Duodenal mucosa (tissue), 2 donors: ENCODE results near the gene RNF146.
A peak's percentile ranks its signal among the peaks of the same experiment; 100 is the strongest.

ENCODE experiments used
- H3K27ac ChIP-seq: one replicate; pipeline ENCODE4 v1.7.0; 2013; ENCODE audit warnings: low read depth, low read length
- H3K27me3 ChIP-seq, 2 donors: one replicate each; pipeline ENCODE4 v1.7.0; 2013; ENCODE audit warnings: low read length in 2 of 2, control low read depth in 1 of 2; ENCODE audit not compliant: insufficient read depth in 2 of 2, control insufficient read depth in 1 of 2
- H3K36me3 ChIP-seq, 2 donors: one replicate each; pipeline ENCODE4 v1.7.0; 2013; ENCODE audit warnings: low read length in 2 of 2, control low read depth in 1 of 2; ENCODE audit not compliant: insufficient read depth in 2 of 2, control insufficient read depth in 1 of 2
- H3K4me1 ChIP-seq, 2 donors: one replicate each; pipeline ENCODE4 v1.7.0; 2013; ENCODE audit warnings: low read length in 2 of 2, control low read depth in 1 of 2; ENCODE audit not compliant: insufficient read depth in 2 of 2, control insufficient read depth in 1 of 2
- H3K4me3 ChIP-seq, 2 donors: one replicate each; pipeline ENCODE4 v1.7.0; 2013; ENCODE audit warnings: low read length in 2 of 2, low read depth in 1 of 2
- H3K9ac ChIP-seq, 2 donors: one replicate each; pipeline ENCODE4 v1.7.0; 2013; ENCODE audit warnings: low read length in 2 of 2, low read depth in 1 of 2
- H3K9me3 ChIP-seq, 2 donors: one replicate each; pipeline ENCODE4 v1.7.0; 2013; ENCODE audit warnings: low read length in 2 of 2, control low read depth in 1 of 2; ENCODE audit not compliant: control insufficient read depth in 1 of 2

The RNF146 gene

GRCh38 chr6:127262896-127263295 is 3.8 kb upstream of the RNF146 start:
- Histone ChIP-seq H3K27me3 (no peaks in the 10 kb centered on the region), H3K4me3 (no peak overlapping the region), H3K9me3 (no peaks in the 10 kb centered on the region), H3K9ac (no peak overlapping the region), H3K4me1 (peaks cover 3 to 6% of the 10 kb centered on the region in 2 donors), H3K27ac (no peak overlapping the region), H3K36me3 (no peaks in the 10 kb centered on the region)

GRCh38 chr6:127263481-127263880 is 3.2 kb upstream of the RNF146 start:
- Histone ChIP-seq H3K9me3 (no peaks in the 10 kb centered on the region), H3K9ac (no peak overlapping the region), H3K4me1 (peaks cover 9 to 11% of the 10 kb centered on the region in 2 donors), H3K27me3 (no peaks in the 10 kb centered on the region), H3K27ac (no peak overlapping the region), H3K36me3 (no peaks in the 10 kb centered on the region), H3K4me3 (no peak overlapping the region)

- no peaks in the 10 kb centered on the region for H3K9me3 ChIP-seq
- H3K4me3 ChIP-seq: peak overlapping the region; percentile 97 to 98
- peak overlapping the region; percentile 92 to 95 for H3K9ac ChIP-seq
- no peaks in the 10 kb centered on the region for H3K36me3 ChIP-seq
- H3K27ac ChIP-seq: peak overlapping the region; percentile 99
- H3K4me1 ChIP-seq: peaks cover 11 to 20% of the 10 kb centered on the region in 2 donors
- no peaks in the 10 kb centered on the region for H3K27me3 ChIP-seq
These were observed 405 bp downstream of the RNF146 start for GRCh38 chr6:127266892-127267645.

- H3K27me3 ChIP-seq: no peaks in the 10 kb centered on the region
- peak overlapping the region; percentile 92 to 95 for H3K9ac ChIP-seq
- H3K4me3 ChIP-seq: peak overlapping the region; percentile 97 to 98
- peaks cover 11 to 20% of the 10 kb centered on the region in 2 donors for H3K4me1 ChIP-seq
- H3K36me3 ChIP-seq: no peaks in the 10 kb centered on the region
- peak overlapping the region; percentile 99 for H3K27ac ChIP-seq
- no peaks in the 10 kb centered on the region for H3K9me3 ChIP-seq
These were observed 1.3 kb downstream of the RNF146 start for GRCh38 chr6:127267646-127268625.

GRCh38 chr6:127272576-127272975 is 5.9 kb downstream of the RNF146 start:
- Histone ChIP-seq H3K9me3 (no peaks in the 10 kb centered on the region), H3K27me3 (no peaks in the 10 kb centered on the region), H3K4me1 (peaks cover 10 to 20% of the 10 kb centered on the region in 2 donors), H3K4me3 (no peak overlapping the region), H3K36me3 (no peaks in the 10 kb centered on the region), H3K27ac (no peak overlapping the region), H3K9ac (no peak overlapping the region)

GRCh38 chr6:127273499-127273898 is 6.8 kb downstream of the RNF146 start:
- H3K9ac ChIP-seq: no peak overlapping the region
- no peaks in the 10 kb centered on the region for H3K36me3 ChIP-seq
- H3K27me3 ChIP-seq: no peaks in the 10 kb centered on the region
- no peak overlapping the region for H3K27ac ChIP-seq
- H3K9me3 ChIP-seq: no peaks in the 10 kb centered on the region
- peaks cover 1 to 14% of the 10 kb centered on the region in 2 donors for H3K4me1 ChIP-seq
- H3K4me3 ChIP-seq: no peak overlapping the region

- Histone ChIP-seq H3K9ac (no peak overlapping the region), H3K4me3 (no peak overlapping the region), H3K9me3 (no peaks in the 10 kb centered on the region), H3K4me1 (peaks cover 0 to 5% of the 10 kb centered on the region in 2 donors), H3K36me3 (peaks cover 0 to 5% of the 10 kb centered on the region in 2 donors), H3K27me3 (no peaks in the 10 kb centered on the region), H3K27ac (no peak overlapping the region)
These were observed 9.7 kb downstream of the RNF146 start for GRCh38 chr6:127276331-127276730.

GRCh38 chr6:127277878-127278843 is 11.5 kb downstream of the RNF146 start:
- no peak overlapping the region for H3K4me3 ChIP-seq
- H3K36me3 ChIP-seq: peaks cover 3 to 9% of the 10 kb centered on the region in 2 donors
- peaks cover 0 to 5% of the 10 kb centered on the region in 2 donors for H3K4me1 ChIP-seq
- H3K9me3 ChIP-seq: no peaks in the 10 kb centered on the region
- no peaks in the 10 kb centered on the region for H3K27me3 ChIP-seq
- H3K9ac ChIP-seq: no peak overlapping the region
- no peak overlapping the region for H3K27ac ChIP-seq

- no peak overlapping the region for H3K9ac ChIP-seq
- H3K36me3 ChIP-seq: peaks cover 3 to 14% of the 10 kb centered on the region in 2 donors
- peaks cover 0 to 4% of the 10 kb centered on the region in 2 donors for H3K4me1 ChIP-seq
- H3K27me3 ChIP-seq: no peaks in the 10 kb centered on the region
- H3K27ac ChIP-seq: no peak overlapping the region
- no peak overlapping the region for H3K4me3 ChIP-seq
- no peaks in the 10 kb centered on the region for H3K9me3 ChIP-seq
These were observed 13.2 kb downstream of the RNF146 start for GRCh38 chr6:127279815-127280214.
